NOMO-1 treated with DMSO at 0.1 percent for 48 hours (cell line): Measurements from ENCODE around the gene IFI27L2.

ENCODE experiments used
- DNase-seq: peaks from one replicate; lab custom pipeline; 2025; ENCODE audit not compliant: unreplicated experiment; lab: John Stamatoyannopoulos, UW

Gene IFI27L2

GRCh38 chr14:94153750-94154342 is 24.4 kb upstream of the IFI27L2 start:
- peak; percentile 53 for DNase-seq

- DNase-seq, result no peak
Measured at GRCh38 chr14:94152676-94153075, 23.3 kb upstream of the IFI27L2 start.

- peak; percentile 10 for DNase-seq
Measured at GRCh38 chr14:94145902-94146527, 16.6 kb upstream of the IFI27L2 start.

GRCh38 chr14:94144765-94145164 is 15.4 kb upstream of the IFI27L2 start:
- peak; percentile 21 for DNase-seq

GRCh38 chr14:94143711-94144110 is 14.3 kb upstream of the IFI27L2 start:
- no peak for DNase-seq

- no peak for DNase-seq
Measured at GRCh38 chr14:94143239-94143638, 13.8 kb upstream of the IFI27L2 start.

GRCh38 chr14:94142836-94143235 is 13.4 kb upstream of the IFI27L2 start:
- no peak for DNase-seq

- no peak for DNase-seq
Measured at GRCh38 chr14:94142247-94142646, 12.8 kb upstream of the IFI27L2 start.

- DNase-seq, result no peak
Measured at GRCh38 chr14:94139421-94139820, 10.0 kb upstream of the IFI27L2 start.

GRCh38 chr14:94139006-94139405 is 9.6 kb upstream of the IFI27L2 start:
- DNase-seq, result no peak

- no peak for DNase-seq
Measured at GRCh38 chr14:94138251-94138650, 8.8 kb upstream of the IFI27L2 start.

GRCh38 chr14:94136575-94137331 is 7.3 kb upstream of the IFI27L2 start:
- peak; percentile 64 for DNase-seq

- DNase-seq, result no peak
Measured at GRCh38 chr14:94135476-94135875, 6.1 kb upstream of the IFI27L2 start.

- DNase-seq, result peak; percentile 66
Measured at GRCh38 chr14:94132285-94132887, 3.0 kb upstream of the IFI27L2 start.

- DNase-seq, result no peak
Measured at GRCh38 chr14:94129758-94130414, 482 bp upstream of the IFI27L2 start.

GRCh38 chr14:94128216-94128839 is 1.1 kb downstream of the IFI27L2 start:
- DNase-seq, result no peak

- DNase-seq, result no peak
Measured at GRCh38 chr14:94127330-94127729, 2.1 kb downstream of the IFI27L2 start.

GRCh38 chr14:94126800-94127199 is 2.6 kb downstream of the IFI27L2 start:
- DNase-seq, result no peak

- DNase-seq, result no peak
Measured at GRCh38 chr14:94126419-94126677, 3.1 kb downstream of the IFI27L2 start.

- no peak for DNase-seq
Measured at GRCh38 chr14:94125659-94126418, 3.6 kb downstream of the IFI27L2 start.
